ENCODE data around the gene ZNF584.
A peak's percentile ranks its signal among the peaks of the same experiment; 100 is the strongest.

DNA sequence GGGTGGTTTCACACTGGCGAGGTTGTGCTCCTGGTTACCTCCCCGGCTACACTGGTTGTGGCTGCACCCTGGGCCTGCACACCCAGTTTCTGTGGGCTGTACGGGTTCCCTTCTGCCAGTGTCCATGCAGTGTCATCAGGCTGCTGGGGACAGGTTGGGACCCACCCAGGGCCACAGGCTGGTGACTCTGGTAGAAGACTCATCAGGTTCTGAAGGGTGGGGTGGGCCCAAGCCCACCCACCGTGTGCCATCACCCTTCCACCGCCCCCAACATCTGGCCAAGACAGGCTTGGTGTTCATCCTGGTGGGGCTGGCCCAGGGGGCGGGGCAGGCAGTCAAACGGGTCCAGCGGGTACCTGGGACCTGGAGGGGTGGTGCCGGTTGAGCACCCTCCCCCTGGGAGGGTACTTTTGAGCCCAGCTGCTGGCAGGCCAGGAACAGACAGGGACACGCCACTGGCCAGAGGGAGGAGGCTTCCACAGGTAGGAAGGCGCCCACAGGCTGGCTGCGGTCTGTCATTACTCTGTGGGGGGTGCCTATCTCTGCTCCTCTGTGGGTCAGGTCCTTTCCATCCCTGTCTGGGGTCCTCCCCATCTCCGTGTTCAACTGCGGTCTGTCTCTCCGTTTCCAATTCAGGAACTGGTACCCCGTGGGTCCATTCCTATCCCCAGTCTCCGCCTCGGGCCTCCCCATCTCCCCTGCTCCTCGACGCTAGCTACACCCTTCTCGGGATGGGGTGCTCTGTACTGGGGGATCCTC lies 13.1 kb upstream of the ZNF584 start, which contains the start of gene RNF225:
- TF ChIP-seq CTCF (conservative IDR thresholded peaks at IDR 0.05; ENCODE audit: low read depth in 2 of 2) (no peak), REST (IDR thresholded peaks at IDR 0.05; ENCODE audit: unreplicated experiment) (no peak), POLR2AphosphoS5 (IDR thresholded peaks at IDR 0.05; ENCODE audit: low read depth) (peak; percentile 66), EZH2phosphoT487 (IDR thresholded peaks at IDR 0.05; ENCODE audit: unreplicated experiment) (no peak), NANOG (IDR thresholded peaks at IDR 0.05; ENCODE audit: borderline replicate concordance) (no peak), EZH2 (IDR thresholded peaks at IDR 0.05; ENCODE audit: low read depth, unreplicated experiment) (no peak), JUNB (IDR thresholded peaks at IDR 0.05; ENCODE audit: unreplicated experiment) (no peak)
- TF ChIP-seq, protein P1, sequence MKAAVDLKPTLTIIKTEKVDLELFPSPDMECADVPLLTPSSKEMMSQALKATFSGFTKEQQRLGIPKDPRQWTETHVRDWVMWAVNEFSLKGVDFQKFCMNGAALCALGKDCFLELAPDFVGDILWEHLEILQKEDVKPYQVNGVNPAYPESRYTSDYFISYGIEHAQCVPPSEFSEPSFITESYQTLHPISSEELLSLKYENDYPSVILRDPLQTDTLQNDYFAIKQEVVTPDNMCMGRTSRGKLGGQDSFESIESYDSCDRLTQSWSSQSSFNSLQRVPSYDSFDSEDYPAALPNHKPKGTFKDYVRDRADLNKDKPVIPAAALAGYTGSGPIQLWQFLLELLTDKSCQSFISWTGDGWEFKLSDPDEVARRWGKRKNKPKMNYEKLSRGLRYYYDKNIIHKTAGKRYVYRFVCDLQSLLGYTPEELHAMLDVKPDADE (IDR thresholded peaks at IDR 0.05): no peak

All from GM23338 (cell line).